ENCODE measurements around the gene PLCG2.
A peak's percentile ranks its signal among the peaks of the same experiment; 100 is the strongest.

Gene PLCG2

DNA sequence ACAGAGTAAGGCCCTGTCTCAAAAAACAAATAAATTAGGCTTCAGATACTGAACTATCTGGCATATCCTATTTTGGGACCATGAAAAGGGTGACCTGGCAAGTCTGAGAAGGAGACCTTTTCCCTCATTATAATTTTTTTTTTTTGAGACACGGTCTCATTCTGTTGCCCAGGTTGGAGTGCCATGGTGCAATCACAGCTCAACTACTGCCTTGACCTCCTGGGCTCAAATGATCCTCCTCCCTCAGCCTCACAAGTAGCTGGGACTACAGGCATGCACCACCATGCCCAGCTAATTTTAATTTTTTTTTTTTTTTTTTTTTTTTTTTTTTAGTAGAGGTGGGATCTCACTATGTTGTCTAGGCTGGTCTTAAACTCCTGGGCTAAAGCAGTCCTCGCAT, 37.3 kb downstream of the PLCG2 start:
- no peak for DNase-seq (ENCODE audit: low spot score)

DNA sequence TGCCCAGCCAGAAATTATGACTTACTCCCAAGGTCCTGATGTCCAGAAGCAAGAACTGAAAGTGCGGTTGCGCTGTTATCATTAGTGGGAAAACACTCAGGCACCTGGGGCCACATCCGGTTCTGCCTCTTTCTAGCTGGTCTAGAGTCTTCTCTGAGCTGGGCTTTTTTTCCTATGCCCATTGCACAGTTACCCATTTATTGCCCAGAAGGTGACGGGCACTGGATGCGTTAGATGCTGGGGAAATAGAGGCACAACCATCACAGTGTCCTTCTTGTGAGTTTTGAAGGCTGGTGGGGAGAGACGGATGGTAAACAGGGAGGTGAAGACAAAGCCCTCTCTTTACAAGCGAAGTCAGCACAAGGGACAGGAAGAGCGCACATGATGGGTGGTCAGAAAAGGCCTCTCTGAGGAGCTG, 37.7 kb downstream of the PLCG2 start:
- no peak for DNase-seq (ENCODE audit: low spot score)

- no peak for DNase-seq (ENCODE audit: low spot score)
Measured at GRCh38 chr16:81817296-81817695, 38.2 kb downstream of the PLCG2 start.

GRCh38 chr16:81817789-81818567, 38.9 kb downstream of the PLCG2 start:
- peak; percentile 33 for DNase-seq (ENCODE audit: low spot score)

DNA sequence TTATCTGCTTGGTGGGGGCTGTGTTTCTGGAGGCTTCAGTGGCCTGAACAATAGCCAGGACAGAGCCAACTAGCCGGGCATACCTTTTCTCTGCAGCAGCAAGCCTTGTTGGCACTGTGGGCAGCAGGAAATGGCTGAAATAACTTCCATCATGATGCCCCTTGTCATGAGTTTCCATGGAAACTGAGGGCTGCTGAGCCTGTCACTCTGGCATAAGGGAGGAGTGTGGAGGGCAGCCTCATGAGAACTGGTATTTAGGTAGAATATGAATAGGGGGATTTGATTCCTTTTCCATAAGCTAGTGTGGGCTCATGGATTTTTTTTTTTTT, 39.4 kb downstream of the PLCG2 start:
- no peak for DNase-seq (ENCODE audit: low spot score)

DNA sequence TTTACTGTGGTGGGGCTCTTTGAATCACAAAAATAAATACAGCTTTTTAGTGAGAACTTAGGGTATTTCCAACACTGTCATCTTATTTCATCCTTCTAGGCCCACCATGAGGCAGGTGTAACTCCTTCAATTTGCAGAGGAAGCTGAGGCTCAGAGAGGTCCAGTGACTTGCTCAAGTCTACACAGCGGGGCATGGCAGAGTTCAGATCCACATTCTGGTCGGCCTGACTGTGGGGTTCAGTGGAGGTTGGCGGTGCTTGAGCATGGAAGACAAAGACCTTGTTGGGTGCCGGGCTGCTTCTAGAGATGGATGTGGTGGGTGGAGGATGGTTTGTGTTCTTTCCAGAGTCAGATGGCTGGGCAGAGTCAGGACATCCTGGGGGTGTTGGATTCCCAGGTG, 39.8 kb downstream of the PLCG2 start:
- no peak for DNase-seq (ENCODE audit: low spot score)

- no peak for DNase-seq (ENCODE audit: low spot score)
Measured at GRCh38 chr16:81821436-81822128, 42.5 kb downstream of the PLCG2 start.

DNA sequence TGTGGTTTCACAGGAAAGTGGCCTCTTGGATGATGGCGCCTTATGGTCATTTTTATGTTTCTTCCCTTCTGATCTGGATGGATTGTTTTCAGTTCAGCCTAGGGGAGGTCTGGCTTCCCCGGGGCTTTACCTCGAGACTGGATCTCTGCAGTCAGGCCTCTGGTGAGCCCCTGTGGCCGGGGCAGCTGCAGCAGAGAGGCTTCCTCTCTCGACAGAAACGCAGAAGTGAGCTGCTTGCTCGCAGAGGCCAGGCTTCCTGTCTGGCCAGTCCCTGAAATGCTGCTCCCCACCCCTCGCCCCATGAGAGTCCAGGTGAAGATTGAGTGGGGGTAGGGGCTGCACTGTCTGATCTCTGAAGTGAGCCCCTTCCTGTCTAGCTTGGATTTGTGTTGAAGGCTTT, 44.0 kb downstream of the PLCG2 start:
- peak; percentile 35 for DNase-seq (ENCODE audit: low spot score)

GRCh38 chr16:81823734-81824133, 44.6 kb downstream of the PLCG2 start:
- no peak for DNase-seq (ENCODE audit: low spot score)

GRCh38 chr16:81826523-81826922, 47.4 kb downstream of the PLCG2 start:
- DNase-seq (ENCODE audit: low spot score) = no peak

GRCh38 chr16:81830845-81831540, 51.9 kb downstream of the PLCG2 start:
- DNase-seq (ENCODE audit: low spot score) = no peak

- peak; percentile 65 for DNase-seq (ENCODE audit: low spot score)
Measured at GRCh38 chr16:81831722-81832126, 52.6 kb downstream of the PLCG2 start.

GRCh38 chr16:81832801-81833547, 53.9 kb downstream of the PLCG2 start:
- no peak for DNase-seq (ENCODE audit: low spot score)

- no peak for DNase-seq (ENCODE audit: low spot score)
Measured at GRCh38 chr16:81833751-81834150, 54.7 kb downstream of the PLCG2 start.

GRCh38 chr16:81834868-81835267, 55.8 kb downstream of the PLCG2 start:
- no peak for DNase-seq (ENCODE audit: low spot score)

DNA sequence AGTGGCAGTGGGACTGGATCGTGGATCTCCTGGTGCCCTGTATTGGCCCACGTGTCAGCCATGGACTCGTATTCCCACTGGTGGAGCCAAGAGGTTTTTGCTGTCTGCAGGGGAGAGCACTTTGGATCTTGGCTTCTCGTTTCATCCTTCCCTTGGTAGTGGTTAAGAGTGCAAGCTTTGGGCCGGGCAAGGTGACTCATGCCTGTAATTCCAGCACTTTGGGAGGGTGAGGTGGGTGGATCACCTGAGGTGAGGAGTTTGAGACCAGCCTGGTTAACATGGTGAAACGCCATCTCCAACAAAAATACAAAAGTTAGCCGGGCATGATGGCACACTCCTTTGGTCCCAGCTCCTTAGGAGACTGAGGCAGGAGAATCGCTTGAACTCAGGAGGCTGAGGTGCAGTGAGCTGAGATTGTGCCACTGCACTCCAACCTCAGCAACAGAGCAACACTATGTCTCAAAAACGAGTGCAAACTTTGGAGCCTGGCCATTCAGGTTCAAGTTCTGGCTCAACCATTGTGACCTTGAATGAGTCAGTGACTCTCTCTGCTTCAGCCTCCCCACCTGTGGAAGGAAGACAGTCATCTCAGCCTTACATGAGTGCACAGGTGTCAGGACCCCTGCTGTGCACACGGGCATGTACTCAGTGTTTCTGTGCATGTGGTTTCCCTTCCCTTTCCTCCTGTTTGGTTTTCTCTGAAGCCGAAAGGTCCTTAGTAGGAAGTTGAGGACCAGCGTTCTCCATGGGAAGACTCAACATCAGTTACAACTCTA, 57.4 kb downstream of the PLCG2 start:
- no peak for DNase-seq (ENCODE audit: low spot score)

DNA sequence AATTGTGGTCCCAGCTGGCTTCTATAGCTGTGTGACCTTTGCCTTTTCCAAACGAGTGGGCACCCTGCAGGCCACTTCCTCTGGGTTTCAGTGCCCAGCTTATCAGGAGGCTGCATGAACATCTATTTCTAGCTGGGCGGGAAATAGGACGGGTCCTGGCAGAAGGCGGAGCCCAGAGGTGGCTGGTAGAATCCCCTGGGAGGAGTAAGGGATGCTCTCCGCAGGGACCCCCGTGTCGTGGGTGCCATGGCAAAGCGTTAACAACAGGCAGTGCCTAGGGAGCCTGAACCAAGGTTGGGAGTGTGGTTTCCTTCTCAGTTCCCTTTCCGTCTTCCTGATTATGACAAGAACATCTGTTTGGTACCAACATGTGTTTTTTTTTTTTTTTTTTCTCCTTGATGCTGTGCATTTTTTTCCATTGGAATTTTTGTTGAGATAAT, 58.2 kb downstream of the PLCG2 start:
- no peak for DNase-seq (ENCODE audit: low spot score)

DNA sequence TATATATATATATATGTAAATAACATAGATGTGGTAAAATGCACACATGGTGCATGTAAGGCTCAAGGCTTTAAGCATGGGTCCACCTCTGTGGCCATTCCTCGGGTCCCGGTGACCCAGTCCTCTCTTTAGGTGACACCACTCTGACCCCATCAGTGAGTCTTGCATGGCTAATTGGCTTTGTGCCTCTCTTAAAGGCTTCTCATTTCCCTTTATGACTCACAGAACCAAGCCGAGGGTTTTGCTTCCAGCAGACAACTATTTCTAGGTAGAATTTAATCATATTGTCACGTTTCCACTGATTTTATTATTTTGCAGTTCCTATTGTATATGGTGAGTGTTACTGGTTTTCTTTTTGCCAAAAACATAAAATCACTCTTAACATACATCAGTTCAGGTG, 59.7 kb downstream of the PLCG2 start:
- no peak for DNase-seq (ENCODE audit: low spot score)

DNA sequence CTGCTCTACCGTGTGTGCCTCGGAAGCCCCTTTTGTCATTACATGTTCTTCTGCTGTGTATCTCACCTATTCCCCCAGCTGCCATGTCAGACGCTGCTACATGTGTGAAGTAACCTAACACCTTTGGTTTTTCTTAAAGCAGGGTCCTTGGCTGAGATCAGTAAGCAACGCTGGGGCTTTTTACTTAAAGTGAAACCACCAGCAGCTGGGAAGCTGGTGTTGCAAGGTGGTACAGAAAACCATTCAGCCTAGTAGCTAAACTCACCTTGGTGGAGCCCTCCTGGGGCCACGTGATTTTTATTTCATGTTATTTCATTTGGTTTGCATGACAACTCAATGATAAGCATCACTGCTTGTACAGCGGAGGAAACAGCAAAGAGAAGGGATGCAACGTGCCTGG, 62.6 kb downstream of the PLCG2 start:
- DNase-seq (ENCODE audit: low spot score) = no peak

- DNase-seq (ENCODE audit: low spot score) = no peak
Measured at GRCh38 chr16:81842564-81843242, 63.6 kb downstream of the PLCG2 start.

GRCh38 chr16:81843243-81843582, 64.1 kb downstream of the PLCG2 start:
- no peak for DNase-seq (ENCODE audit: low spot score)
